ENCODE results near the gene ETV3.

DNA sequence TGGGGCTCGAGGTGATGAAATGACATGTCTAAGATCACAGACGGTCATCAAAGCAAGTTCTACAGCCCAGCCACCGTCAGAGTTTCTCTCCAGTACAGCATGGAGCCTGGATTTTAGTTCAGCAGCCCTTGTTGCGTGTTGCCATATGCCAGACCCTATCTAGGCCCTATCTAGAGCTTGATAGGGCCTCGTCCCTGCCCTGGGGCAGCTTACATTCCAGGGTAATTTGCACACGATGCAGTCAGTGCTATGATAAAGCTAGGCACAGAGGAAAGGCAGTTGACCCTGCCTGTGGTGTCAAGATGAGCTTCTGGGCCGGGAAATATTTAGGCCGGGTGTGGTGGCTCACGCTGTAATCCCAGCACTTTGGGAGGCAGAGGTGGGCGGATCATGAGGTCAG lies 57.5 kb downstream of the ETV3 start:
- TF ChIP-seq CEBPB (IDR thresholded peaks at IDR 0.05; ENCODE audit: low read depth, low read length) (no peak), FOS (IDR thresholded peaks at IDR 0.05; ENCODE audit: low read depth, low read length) (no peak), POLR2A (IDR thresholded peaks at IDR 0.05; ENCODE audit: low read depth, low read length) (no peak), MXI1 (IDR thresholded peaks at IDR 0.05; ENCODE audit: borderline replicate concordance, low read depth, low read length) (no peak), RAD21 (IDR thresholded peaks at IDR 0.05; ENCODE audit: low read length) (no peak), MAFK (IDR thresholded peaks at IDR 0.05; ENCODE audit: low read depth, low read length) (no peak), USF2 (IDR thresholded peaks at IDR 0.05; ENCODE audit: low read depth, low read length) (no peak), CHD1 (IDR thresholded peaks at IDR 0.05; ENCODE audit: low read depth, low read length) (no peak), MAZ (IDR thresholded peaks at IDR 0.05; ENCODE audit: borderline replicate concordance, low read depth, low read length) (no peak), RFX5 (IDR thresholded peaks at IDR 0.05; ENCODE audit: low read depth, low read length) (no peak)
- TF ChIP-seq, protein P1, sequence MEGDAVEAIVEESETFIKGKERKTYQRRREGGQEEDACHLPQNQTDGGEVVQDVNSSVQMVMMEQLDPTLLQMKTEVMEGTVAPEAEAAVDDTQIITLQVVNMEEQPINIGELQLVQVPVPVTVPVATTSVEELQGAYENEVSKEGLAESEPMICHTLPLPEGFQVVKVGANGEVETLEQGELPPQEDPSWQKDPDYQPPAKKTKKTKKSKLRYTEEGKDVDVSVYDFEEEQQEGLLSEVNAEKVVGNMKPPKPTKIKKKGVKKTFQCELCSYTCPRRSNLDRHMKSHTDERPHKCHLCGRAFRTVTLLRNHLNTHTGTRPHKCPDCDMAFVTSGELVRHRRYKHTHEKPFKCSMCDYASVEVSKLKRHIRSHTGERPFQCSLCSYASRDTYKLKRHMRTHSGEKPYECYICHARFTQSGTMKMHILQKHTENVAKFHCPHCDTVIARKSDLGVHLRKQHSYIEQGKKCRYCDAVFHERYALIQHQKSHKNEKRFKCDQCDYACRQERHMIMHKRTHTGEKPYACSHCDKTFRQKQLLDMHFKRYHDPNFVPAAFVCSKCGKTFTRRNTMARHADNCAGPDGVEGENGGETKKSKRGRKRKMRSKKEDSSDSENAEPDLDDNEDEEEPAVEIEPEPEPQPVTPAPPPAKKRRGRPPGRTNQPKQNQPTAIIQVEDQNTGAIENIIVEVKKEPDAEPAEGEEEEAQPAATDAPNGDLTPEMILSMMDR (conservative IDR thresholded peaks at IDR 0.05; ENCODE audit: low read depth, low read length) = no peak
